WTC11 (cell line): ENCODE measurements around the gene YTHDC2. TPM values are rescaled to one million over a fixed set of nuclear protein-coding genes. Genes with fewer than 3 reads are reported as not detected.

Experiments
- ATAC-seq: fragments of 200-7000 bp; cut with Tn5 transposase; 2 replicates; pipeline ENCODE4 v1.10.0; 2021; ENCODE audit warnings: mild to moderate bottlenecking, moderate library complexity
- CTCF ChIA-PET: fragments of 300-600 bp; sonication (Branson Sonifier 250); formaldehyde crosslinking; loops from one replicate; lab custom pipeline; 2021; ENCODE audit warnings: antibody characterized with exemption; lab: Charles Lee
- POLR2A ChIA-PET: fragments of 350-600 bp; sonication (Branson Sonifier 250); formaldehyde crosslinking; loops from one replicate; lab custom pipeline; 2021; ENCODE audit warnings: antibody characterized with exemption; lab: Charles Lee
- DNase-seq: peaks from one replicate; pipeline ENCODE4 v3.0.0; 2021; ENCODE audit warnings: low spot score
- H3K27ac Mint-ChIP-seq: 2 replicates; pipeline ENCODE4 v1.8.0; 2021; ENCODE audit warnings: mixed read lengths
- H3K27me3 Mint-ChIP-seq: 2 replicates; pipeline ENCODE4 v1.8.0; 2021; ENCODE audit warnings: low read depth, mild to moderate bottlenecking, moderate library complexity, mixed read lengths
- H3K36me3 Mint-ChIP-seq: 2 replicates; pipeline ENCODE4 v1.8.0; 2021; ENCODE audit warnings: mixed read lengths
- H3K4me1 Mint-ChIP-seq: 2 replicates; pipeline ENCODE4 v1.8.0; 2022; ENCODE audit warnings: mixed read lengths
- H3K4me3 Mint-ChIP-seq: 2 replicates; pipeline ENCODE4 v1.8.0; 2021; ENCODE audit warnings: mild to moderate bottlenecking, moderate library complexity, mixed read lengths
- H3K9me3 Mint-ChIP-seq: 2 replicates; pipeline ENCODE4 v1.8.0; 2021; ENCODE audit warnings: mixed read lengths
- CREM ChIP-seq: sonication (generic); formaldehyde crosslinking; IDR thresholded peaks from 2 replicates; pipeline ENCODE4 v1.8.1; 2022; ENCODE audit warnings: mild to moderate bottlenecking, missing genetic modification reagents, moderate library complexity
- ESRRA ChIP-seq: sonication (generic); formaldehyde crosslinking; IDR thresholded peaks from 2 replicates; pipeline ENCODE4 v1.8.1; 2022; ENCODE audit warnings: mild to moderate bottlenecking, missing genetic modification reagents, borderline replicate concordance
- GRHL2 ChIP-seq: fragments of 250-450 bp; sonication (Bioruptor Pico); IDR thresholded peaks from 2 replicates; pipeline ENCODE4 v1.8.0; 2022; ENCODE audit warnings: mild to moderate bottlenecking, moderate library complexity; ENCODE audit not compliant: insufficient replicate concordance, severe bottlenecking
- JUN ChIP-seq: sonication (generic); formaldehyde crosslinking; IDR thresholded peaks from 2 replicates; pipeline ENCODE4 v1.8.0; 2023; ENCODE audit warnings: mild to moderate bottlenecking, missing genetic modification reagents
- KAT7 ChIP-seq: sonication (generic); formaldehyde crosslinking; IDR thresholded peaks from 2 replicates; pipeline ENCODE4 v1.8.1; 2023; ENCODE audit warnings: missing genetic modification reagents, mild to moderate bottlenecking, borderline replicate concordance
- MXD4 ChIP-seq: fragments of 250-450 bp; sonication (Bioruptor Pico); IDR thresholded peaks from 2 replicates; pipeline ENCODE4 v1.8.0; 2021; ENCODE audit warnings: mild to moderate bottlenecking, moderate library complexity, borderline replicate concordance
- NFE2L1 ChIP-seq: sonication (generic); formaldehyde crosslinking; IDR thresholded peaks from 2 replicates; pipeline ENCODE4 v1.8.1; 2023; ENCODE audit warnings: missing genetic modification reagents
- ZMAT4 ChIP-seq: fragments of 250-450 bp; sonication (Bioruptor Pico); IDR thresholded peaks from 2 replicates; pipeline ENCODE4 v1.9.0; 2021; ENCODE audit warnings: mild to moderate bottlenecking
- ZNF232 ChIP-seq: sonication (generic); formaldehyde crosslinking; IDR thresholded peaks from 2 replicates; pipeline ENCODE4 v1.8.0; 2022; ENCODE audit warnings: mild to moderate bottlenecking, missing genetic modification reagents
- total RNA-seq: library from RNA; stranded (reverse); gene quantifications from 3 replicates; pipeline ENCODE4 v1.2.3, GENCODE V29; 2021
- TF ChIP-seq, protein P1 (sequence below): sonication (generic); formaldehyde crosslinking; conservative IDR thresholded peaks from 2 replicates; pipeline ENCODE4 v1.8.1; 2023; ENCODE audit warnings: mild to moderate bottlenecking, low read depth, missing genetic modification reagents, moderate library complexity
- TF ChIP-seq, protein P2 (sequence below): sonication (generic); formaldehyde crosslinking; IDR thresholded peaks from 2 replicates; pipeline ENCODE4 v1.8.0; 2022; ENCODE audit warnings: mild to moderate bottlenecking, missing genetic modification reagents
- TF ChIP-seq, protein P3 (sequence below): fragments of 250-450 bp; sonication (Bioruptor Pico); IDR thresholded peaks from 2 replicates; pipeline ENCODE4 v1.9.0; 2021; ENCODE audit warnings: mild to moderate bottlenecking, borderline replicate concordance
- TF ChIP-seq, protein P4 (sequence below): sonication (generic); formaldehyde crosslinking; IDR thresholded peaks from 2 replicates; pipeline ENCODE4 v1.8.1; 2022; ENCODE audit warnings: mild to moderate bottlenecking, missing genetic modification reagents, moderate library complexity, borderline replicate concordance
- TF ChIP-seq, protein P5 (sequence below): sonication (generic); formaldehyde crosslinking; IDR thresholded peaks from 2 replicates; pipeline ENCODE4 v1.8.0; 2022; ENCODE audit warnings: missing genetic modification reagents
- TF ChIP-seq, protein P6 (sequence below): sonication (generic); formaldehyde crosslinking; IDR thresholded peaks from 2 replicates; pipeline ENCODE4 v1.8.0; 2022; ENCODE audit warnings: mild to moderate bottlenecking, missing genetic modification reagents

YTHDC2 gene
- total RNA-seq, 1 experiment from 2014 or later, result 21.6 TPM

DNA sequence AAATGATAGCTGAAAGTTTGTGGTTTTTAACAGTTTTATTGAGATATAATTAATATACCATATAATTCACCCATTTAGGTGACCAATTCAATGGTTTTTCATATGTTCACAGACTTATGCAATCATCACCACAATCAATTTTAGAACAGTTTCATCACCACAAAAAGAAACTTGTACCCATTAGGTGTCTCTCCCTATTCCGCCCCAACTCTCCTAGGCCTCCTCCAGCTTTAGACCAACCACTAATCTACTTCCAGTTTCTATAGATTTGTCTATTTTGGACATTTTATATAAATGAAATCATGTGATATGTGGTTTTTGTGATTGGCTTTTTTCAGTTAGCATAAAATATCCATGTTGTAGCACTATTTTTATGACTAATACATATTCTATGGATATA lies 38.6 kb downstream of the YTHDC2 start:
- H3K27me3 Mint-ChIP-seq, result no peaks in the 10 kb centered on the region
- H3K9me3 Mint-ChIP-seq, result no peaks in the 10 kb centered on the region
- ATAC-seq (no peak), DNase-seq (no peak)
- H3K36me3 Mint-ChIP-seq, result peaks cover 25% of the 10 kb centered on the region
- ChIA-PET CTCF (interaction anchor here (0.6 kb wide), 1 partner anchor 133 kb away, joined by 4 read pairs; no protein-coding TSS in a partner anchor), POLR2A (no interaction called here)
- TF ChIP-seq CREM (CRISPR knock-in tag) (no peak), ZNF232 (CRISPR knock-in tag) (no peak)
- TF ChIP-seq, protein P1, sequence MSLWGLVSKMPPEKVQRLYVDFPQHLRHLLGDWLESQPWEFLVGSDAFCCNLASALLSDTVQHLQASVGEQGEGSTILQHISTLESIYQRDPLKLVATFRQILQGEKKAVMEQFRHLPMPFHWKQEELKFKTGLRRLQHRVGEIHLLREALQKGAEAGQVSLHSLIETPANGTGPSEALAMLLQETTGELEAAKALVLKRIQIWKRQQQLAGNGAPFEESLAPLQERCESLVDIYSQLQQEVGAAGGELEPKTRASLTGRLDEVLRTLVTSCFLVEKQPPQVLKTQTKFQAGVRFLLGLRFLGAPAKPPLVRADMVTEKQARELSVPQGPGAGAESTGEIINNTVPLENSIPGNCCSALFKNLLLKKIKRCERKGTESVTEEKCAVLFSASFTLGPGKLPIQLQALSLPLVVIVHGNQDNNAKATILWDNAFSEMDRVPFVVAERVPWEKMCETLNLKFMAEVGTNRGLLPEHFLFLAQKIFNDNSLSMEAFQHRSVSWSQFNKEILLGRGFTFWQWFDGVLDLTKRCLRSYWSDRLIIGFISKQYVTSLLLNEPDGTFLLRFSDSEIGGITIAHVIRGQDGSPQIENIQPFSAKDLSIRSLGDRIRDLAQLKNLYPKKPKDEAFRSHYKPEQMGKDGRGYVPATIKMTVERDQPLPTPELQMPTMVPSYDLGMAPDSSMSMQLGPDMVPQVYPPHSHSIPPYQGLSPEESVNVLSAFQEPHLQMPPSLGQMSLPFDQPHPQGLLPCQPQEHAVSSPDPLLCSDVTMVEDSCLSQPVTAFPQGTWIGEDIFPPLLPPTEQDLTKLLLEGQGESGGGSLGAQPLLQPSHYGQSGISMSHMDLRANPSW (CRISPR knock-in tag), result no peak
- TF ChIP-seq, protein P2, sequence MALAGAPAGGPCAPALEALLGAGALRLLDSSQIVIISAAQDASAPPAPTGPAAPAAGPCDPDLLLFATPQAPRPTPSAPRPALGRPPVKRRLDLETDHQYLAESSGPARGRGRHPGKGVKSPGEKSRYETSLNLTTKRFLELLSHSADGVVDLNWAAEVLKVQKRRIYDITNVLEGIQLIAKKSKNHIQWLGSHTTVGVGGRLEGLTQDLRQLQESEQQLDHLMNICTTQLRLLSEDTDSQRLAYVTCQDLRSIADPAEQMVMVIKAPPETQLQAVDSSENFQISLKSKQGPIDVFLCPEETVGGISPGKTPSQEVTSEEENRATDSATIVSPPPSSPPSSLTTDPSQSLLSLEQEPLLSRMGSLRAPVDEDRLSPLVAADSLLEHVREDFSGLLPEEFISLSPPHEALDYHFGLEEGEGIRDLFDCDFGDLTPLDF, result no peak
- TF ChIP-seq, protein P3, sequence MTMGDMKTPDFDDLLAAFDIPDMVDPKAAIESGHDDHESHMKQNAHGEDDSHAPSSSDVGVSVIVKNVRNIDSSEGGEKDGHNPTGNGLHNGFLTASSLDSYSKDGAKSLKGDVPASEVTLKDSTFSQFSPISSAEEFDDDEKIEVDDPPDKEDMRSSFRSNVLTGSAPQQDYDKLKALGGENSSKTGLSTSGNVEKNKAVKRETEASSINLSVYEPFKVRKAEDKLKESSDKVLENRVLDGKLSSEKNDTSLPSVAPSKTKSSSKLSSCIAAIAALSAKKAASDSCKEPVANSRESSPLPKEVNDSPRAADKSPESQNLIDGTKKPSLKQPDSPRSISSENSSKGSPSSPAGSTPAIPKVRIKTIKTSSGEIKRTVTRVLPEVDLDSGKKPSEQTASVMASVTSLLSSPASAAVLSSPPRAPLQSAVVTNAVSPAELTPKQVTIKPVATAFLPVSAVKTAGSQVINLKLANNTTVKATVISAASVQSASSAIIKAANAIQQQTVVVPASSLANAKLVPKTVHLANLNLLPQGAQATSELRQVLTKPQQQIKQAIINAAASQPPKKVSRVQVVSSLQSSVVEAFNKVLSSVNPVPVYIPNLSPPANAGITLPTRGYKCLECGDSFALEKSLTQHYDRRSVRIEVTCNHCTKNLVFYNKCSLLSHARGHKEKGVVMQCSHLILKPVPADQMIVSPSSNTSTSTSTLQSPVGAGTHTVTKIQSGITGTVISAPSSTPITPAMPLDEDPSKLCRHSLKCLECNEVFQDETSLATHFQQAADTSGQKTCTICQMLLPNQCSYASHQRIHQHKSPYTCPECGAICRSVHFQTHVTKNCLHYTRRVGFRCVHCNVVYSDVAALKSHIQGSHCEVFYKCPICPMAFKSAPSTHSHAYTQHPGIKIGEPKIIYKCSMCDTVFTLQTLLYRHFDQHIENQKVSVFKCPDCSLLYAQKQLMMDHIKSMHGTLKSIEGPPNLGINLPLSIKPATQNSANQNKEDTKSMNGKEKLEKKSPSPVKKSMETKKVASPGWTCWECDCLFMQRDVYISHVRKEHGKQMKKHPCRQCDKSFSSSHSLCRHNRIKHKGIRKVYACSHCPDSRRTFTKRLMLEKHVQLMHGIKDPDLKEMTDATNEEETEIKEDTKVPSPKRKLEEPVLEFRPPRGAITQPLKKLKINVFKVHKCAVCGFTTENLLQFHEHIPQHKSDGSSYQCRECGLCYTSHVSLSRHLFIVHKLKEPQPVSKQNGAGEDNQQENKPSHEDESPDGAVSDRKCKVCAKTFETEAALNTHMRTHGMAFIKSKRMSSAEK (CRISPR knock-in tag), result no peak
- no peak overlapping the region for H3K27ac Mint-ChIP-seq
- H3K4me3 Mint-ChIP-seq, result no peak overlapping the region
- H3K4me1 Mint-ChIP-seq, result peaks cover 5% of the 10 kb centered on the region; the same call in 1 of the 2 replicates

GRCh38 chr5:113552620-113553019 lies 39.1 kb downstream of the YTHDC2 start:
- peaks cover 5% of the 10 kb centered on the region; the same call in 1 of the 2 replicates for H3K4me1 Mint-ChIP-seq
- ChIA-PET CTCF (interaction anchor here (0.6 kb wide), 1 partner anchor 133 kb away, joined by 4 read pairs; no protein-coding TSS in a partner anchor), POLR2A (no interaction called here)
- no peak overlapping the region for H3K27ac Mint-ChIP-seq
- TF ChIP-seq NFE2L1 (CRISPR knock-in tag) (no peak), MXD4 (CRISPR knock-in tag) (no peak), ZMAT4 (CRISPR knock-in tag) (no peak), KAT7 (no peak), JUN (CRISPR knock-in tag) (no peak)
- TF ChIP-seq, protein P4, sequence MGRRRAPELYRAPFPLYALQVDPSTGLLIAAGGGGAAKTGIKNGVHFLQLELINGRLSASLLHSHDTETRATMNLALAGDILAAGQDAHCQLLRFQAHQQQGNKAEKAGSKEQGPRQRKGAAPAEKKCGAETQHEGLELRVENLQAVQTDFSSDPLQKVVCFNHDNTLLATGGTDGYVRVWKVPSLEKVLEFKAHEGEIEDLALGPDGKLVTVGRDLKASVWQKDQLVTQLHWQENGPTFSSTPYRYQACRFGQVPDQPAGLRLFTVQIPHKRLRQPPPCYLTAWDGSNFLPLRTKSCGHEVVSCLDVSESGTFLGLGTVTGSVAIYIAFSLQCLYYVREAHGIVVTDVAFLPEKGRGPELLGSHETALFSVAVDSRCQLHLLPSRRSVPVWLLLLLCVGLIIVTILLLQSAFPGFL, result no peak
- ATAC-seq (no peak), DNase-seq (no peak)
- no peaks in the 10 kb centered on the region for H3K27me3 Mint-ChIP-seq
- H3K9me3 Mint-ChIP-seq, result no peaks in the 10 kb centered on the region
- H3K36me3 Mint-ChIP-seq, result peaks cover 25% of the 10 kb centered on the region
- H3K4me3 Mint-ChIP-seq, result no peak overlapping the region

- TF ChIP-seq, protein P5, sequence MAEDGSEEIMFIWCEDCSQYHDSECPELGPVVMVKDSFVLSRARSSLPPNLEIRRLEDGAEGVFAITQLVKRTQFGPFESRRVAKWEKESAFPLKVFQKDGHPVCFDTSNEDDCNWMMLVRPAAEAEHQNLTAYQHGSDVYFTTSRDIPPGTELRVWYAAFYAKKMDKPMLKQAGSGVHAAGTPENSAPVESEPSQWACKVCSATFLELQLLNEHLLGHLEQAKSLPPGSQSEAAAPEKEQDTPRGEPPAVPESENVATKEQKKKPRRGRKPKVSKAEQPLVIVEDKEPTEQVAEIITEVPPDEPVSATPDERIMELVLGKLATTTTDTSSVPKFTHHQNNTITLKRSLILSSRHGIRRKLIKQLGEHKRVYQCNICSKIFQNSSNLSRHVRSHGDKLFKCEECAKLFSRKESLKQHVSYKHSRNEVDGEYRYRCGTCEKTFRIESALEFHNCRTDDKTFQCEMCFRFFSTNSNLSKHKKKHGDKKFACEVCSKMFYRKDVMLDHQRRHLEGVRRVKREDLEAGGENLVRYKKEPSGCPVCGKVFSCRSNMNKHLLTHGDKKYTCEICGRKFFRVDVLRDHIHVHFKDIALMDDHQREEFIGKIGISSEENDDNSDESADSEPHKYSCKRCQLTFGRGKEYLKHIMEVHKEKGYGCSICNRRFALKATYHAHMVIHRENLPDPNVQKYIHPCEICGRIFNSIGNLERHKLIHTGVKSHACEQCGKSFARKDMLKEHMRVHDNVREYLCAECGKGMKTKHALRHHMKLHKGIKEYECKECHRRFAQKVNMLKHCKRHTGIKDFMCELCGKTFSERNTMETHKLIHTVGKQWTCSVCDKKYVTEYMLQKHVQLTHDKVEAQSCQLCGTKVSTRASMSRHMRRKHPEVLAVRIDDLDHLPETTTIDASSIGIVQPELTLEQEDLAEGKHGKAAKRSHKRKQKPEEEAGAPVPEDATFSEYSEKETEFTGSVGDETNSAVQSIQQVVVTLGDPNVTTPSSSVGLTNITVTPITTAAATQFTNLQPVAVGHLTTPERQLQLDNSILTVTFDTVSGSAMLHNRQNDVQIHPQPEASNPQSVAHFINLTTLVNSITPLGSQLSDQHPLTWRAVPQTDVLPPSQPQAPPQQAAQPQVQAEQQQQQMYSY (CRISPR knock-in tag), result no peak
- TF ChIP-seq, protein P6, sequence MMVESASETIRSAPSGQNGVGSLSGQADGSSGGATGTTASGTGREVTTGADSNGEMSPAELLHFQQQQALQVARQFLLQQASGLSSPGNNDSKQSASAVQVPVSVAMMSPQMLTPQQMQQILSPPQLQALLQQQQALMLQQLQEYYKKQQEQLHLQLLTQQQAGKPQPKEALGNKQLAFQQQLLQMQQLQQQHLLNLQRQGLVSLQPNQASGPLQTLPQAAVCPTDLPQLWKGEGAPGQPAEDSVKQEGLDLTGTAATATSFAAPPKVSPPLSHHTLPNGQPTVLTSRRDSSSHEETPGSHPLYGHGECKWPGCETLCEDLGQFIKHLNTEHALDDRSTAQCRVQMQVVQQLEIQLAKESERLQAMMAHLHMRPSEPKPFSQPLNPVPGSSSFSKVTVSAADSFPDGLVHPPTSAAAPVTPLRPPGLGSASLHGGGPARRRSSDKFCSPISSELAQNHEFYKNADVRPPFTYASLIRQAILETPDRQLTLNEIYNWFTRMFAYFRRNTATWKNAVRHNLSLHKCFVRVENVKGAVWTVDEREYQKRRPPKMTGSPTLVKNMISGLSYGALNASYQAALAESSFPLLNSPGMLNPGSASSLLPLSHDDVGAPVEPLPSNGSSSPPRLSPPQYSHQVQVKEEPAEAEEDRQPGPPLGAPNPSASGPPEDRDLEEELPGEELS (CRISPR knock-in tag), result no peak
- TF ChIP-seq ESRRA (CRISPR knock-in tag), result no peak
- TF ChIP-seq GRHL2 (CRISPR knock-in tag), result no peak
- Mint-ChIP-seq H3K36me3 (peaks cover 5% of the 10 kb centered on the region; the same call in 1 of the 2 replicates), H3K9me3 (no peaks in the 10 kb centered on the region), H3K27ac (no peak overlapping the region), H3K27me3 (no peaks in the 10 kb centered on the region), H3K4me3 (no peak overlapping the region), H3K4me1 (no peaks in the 10 kb centered on the region)
- POLR2A ChIA-PET, result no interaction called here
- CTCF ChIA-PET, result no interaction called here
- no peak for DNase-seq
- ATAC-seq, result no peak
These were observed 49.4 kb downstream of the YTHDC2 start for GRCh38 chr5:113562828-113563400.
